Pancreas (tissue), 10 donors: Measurements from ENCODE around the gene ZCCHC14. TPM values are rescaled to one million over a fixed set of nuclear protein-coding genes. Genes with fewer than 3 reads are reported as not detected.
"Not testable (repeated sequence)": the region's sequence is repeated elsewhere in the genome, so short reads cannot be mapped to it uniquely, and the experiment has no call there.

Source experiments
- ATAC-seq, 4 donors: fragments of 200-7000 bp; cut with Tn5 transposase; one replicate each; pipeline versions ENCODE4 v1.8.0 to v1.9.1; 2020; ENCODE audit warnings: mild to moderate bottlenecking in 4 of 4, moderate library complexity in 4 of 4
- DNase-seq, 6 donors: peaks; one replicate each; pipeline ENCODE4 v3.0.0-alpha.2; 2020
- FAIRE-seq: peaks from 2 replicates; lab custom pipeline; 2012; peaks lifted over from hg19 to GRCh38; lab: Jason Lieb, UNC
- H3K27ac ChIP-seq, 4 donors: fragments of 200-600 bp; sonication (generic); 1 replicate in 3 of 4; 2 replicates in 1 of 4; pipeline versions ENCODE4 v1.5.0 to v1.8.0; 2020
- H3K27me3 ChIP-seq, 4 donors: fragments of 200-600 bp; one replicate each; pipeline ENCODE4 v1.8.0; 2021
- H3K36me3 ChIP-seq, 3 donors: fragments of 200-600 bp; sonication (generic) in 1 of 3; one replicate each; pipeline versions ENCODE4 v1.5.0 to v1.8.0; 2020 to 2021
- H3K4me1 ChIP-seq, 3 donors: fragments of 200-600 bp; one replicate each; pipeline ENCODE4 v1.8.0; 2021
- H3K4me3 ChIP-seq, 4 donors: fragments of 200-600 bp; sonication (generic) in 2 of 4; one replicate each; pipeline versions ENCODE4 v1.5.0 to v1.8.0; 2020 to 2021
- H3K9me3 ChIP-seq, 4 donors: fragments of 200-600 bp; one replicate each; pipeline ENCODE4 v1.8.0; 2021
- CTCF ChIP-seq, 4 donors: fragments of 200-600 bp; sonication (generic) in 3 of 4; IDR thresholded peaks; one replicate each; pipeline versions ENCODE4 v1.5.0 to v1.8.0; 2021; ENCODE audit warnings: antibody characterized with exemption in 4 of 4
- whole genome bisulfite sequencing, 2 donors: extraction: QIAGEN DNeasy Blood & Tissue Kit; methylation state at CpG; one replicate each; pipeline ENCODE4 v1.1.7; 2013; 5-methylcytosine and 5-hydroxymethylcytosine counted together
- intact Hi-C, 3 donors: fragments of 100-400 bp; cut with DNase I; formaldehyde crosslinking; loops; one replicate each; pipeline versions ENCODE4 v1.11.1 to v1.14.2; 2022
- polyA plus RNA-seq, 2 donors: library from polyadenylated mRNA; stranded (reverse); fragments of 200-250 nt; gene quantifications; one replicate each; pipeline ENCODE4 v1.2.3, GENCODE V29; 2013
- total RNA-seq, 6 donors: library from RNA; stranded (reverse); fragmentation: NEBNext Ultra II Directional in 4 of 6; extraction: Animal tissue kit (Norgen Biotek cat#: 25700) in 4 of 6; gene quantifications; one replicate each; pipeline versions ENCODE4 v1.2.1 to v1.2.4, GENCODE V29; 2021 to 2023
- donor health status: healthy with polysubstance abuse.
- donor health status: DM: no; HTN: no; CAD: no; lungs with moderate emphysema.
- donor health status: DM: no; HTN: no; CAD: no.
- donor health status: control.
- donor health status: control.
- donor health status: Bipolar disorder and iron deficiency.
- donor health status: DM: yes; HTN: yes; CAD: no.
- donor health status: DM: no; HTN: no; CAD: no.
- donor health status: DM: no; HTN: no; CAD: no.
- donor health status: DM: yes; HTN: yes; CAD: no.

Gene ZCCHC14
- total and polyA plus RNA-seq, 8 donors, result 10.7 to 20.0 (median 12.8) TPM

GRCh38 chr16:87505834-87506233 is 13.0 kb upstream of the ZCCHC14 start:
- Histone ChIP-seq H3K36me3 (no peaks in the 10 kb centered on the region), H3K4me1 (no peaks in the 10 kb centered on the region), H3K9me3 (no peaks in the 10 kb centered on the region), H3K27ac (no peak overlapping the region), H3K4me3 (no peak overlapping the region), H3K27me3 (no peaks in the 10 kb centered on the region)
- WGBS, 2 donors, result 95 to 99% methylated on average over 2 of the region's 2 CpGs
- TF ChIP-seq CTCF (IDR thresholded peaks at IDR 0.05), result no peak
- DNase-seq (no peak), FAIRE-seq (no peak), ATAC-seq (no peak)
- intact Hi-C loops, result no loop called here

- intact Hi-C loops, H3K27ac ChIP-seq, FAIRE-seq, H3K4me1 ChIP-seq, H3K36me3 ChIP-seq, DNase-seq, H3K4me3 ChIP-seq, ATAC-seq, H3K27me3 ChIP-seq, H3K9me3 ChIP-seq: not testable (repeated sequence)
- 74 to 82% methylated on average over 18 of the region's 18 CpGs for WGBS, 2 donors
Observed at GRCh38 chr16:87503232-87503937, 10.6 kb upstream of the ZCCHC14 start.

DNA sequence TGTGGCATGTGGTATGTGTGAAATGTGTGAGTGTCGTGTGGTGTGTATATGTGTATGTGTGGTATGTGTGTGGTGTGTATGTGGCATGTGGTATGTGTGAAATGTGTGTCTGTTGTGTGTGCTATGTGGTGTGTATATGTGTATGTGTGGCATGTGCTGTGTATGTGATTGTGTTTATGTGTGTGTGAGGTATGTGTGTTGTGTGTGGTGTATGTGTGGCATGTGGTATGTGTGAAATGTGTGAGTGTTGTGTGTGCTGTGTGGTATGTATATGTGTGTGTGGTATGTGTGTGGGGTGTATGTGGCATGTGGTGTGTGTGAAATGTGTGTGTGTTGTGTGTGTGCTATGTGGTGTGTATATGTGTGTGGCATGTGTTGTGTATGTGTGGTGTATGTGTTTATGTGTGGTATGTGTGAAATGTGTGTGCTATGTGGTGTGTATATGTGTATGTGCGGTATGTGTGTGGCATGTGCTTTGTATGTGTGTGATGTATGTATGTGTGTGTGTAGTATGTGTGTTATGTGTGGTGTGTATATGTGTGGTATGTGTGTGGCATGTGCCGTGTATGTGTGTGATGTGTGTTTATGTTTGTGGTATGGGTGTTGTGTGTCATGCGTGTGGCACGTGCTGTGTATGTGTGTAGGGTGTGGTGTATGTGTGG is 9.6 kb upstream of the ZCCHC14 start:
- no peak overlapping the region for H3K27ac ChIP-seq
- 82 to 88% methylated on average over 5 of the region's 5 CpGs for WGBS, 2 donors
- TF ChIP-seq CTCF (IDR thresholded peaks at IDR 0.05), result no peak
- no peaks in the 10 kb centered on the region for H3K36me3 ChIP-seq
- ATAC-seq (no peak), FAIRE-seq (no peak), DNase-seq (no peak)
- H3K9me3 ChIP-seq, result no peaks in the 10 kb centered on the region
- H3K27me3 ChIP-seq, result no peaks in the 10 kb centered on the region
- no peaks in the 10 kb centered on the region for H3K4me1 ChIP-seq
- intact Hi-C loops, result no loop called here
- no peak overlapping the region for H3K4me3 ChIP-seq

DNA sequence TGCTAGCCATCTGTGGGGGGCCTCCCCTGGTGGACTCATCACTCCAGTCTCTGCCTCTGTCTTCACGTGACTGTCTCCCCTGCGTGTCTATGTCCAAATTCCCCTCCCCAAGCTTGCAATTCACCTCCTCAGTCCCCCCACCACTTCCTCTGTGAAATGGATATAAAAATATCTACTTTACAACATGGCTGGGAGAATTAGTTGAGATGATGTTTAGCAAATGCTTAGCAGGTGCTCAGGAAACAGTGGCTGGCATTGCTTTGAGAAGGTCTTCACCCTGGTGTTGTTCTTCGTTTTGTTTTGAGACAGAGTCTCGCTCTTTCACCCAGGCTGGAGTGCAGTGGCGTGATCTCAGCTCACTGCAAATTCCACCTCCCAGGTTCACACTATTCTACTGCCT is 8.3 kb upstream of the ZCCHC14 start:
- H3K36me3 ChIP-seq, result no peaks in the 10 kb centered on the region
- no peak overlapping the region for H3K4me3 ChIP-seq
- no peaks in the 10 kb centered on the region for H3K9me3 ChIP-seq
- no peak for TF ChIP-seq CTCF (IDR thresholded peaks at IDR 0.05)
- no peaks in the 10 kb centered on the region for H3K4me1 ChIP-seq
- ATAC-seq (no peak), DNase-seq (no peak), FAIRE-seq (no peak)
- intact Hi-C loops, result no loop called here
- H3K27me3 ChIP-seq, result no peaks in the 10 kb centered on the region
- WGBS, 2 donors, result 81 to 85% methylated on average over 5 of the region's 5 CpGs
- H3K27ac ChIP-seq, result no peak overlapping the region

GRCh38 chr16:87499189-87499486 is 6.3 kb upstream of the ZCCHC14 start:
- no peak overlapping the region for H3K27ac ChIP-seq
- 72 to 84% methylated on average over 2 of the region's 2 CpGs for WGBS, 2 donors
- H3K36me3 ChIP-seq, result no peaks in the 10 kb centered on the region
- no peaks in the 10 kb centered on the region for H3K4me1 ChIP-seq
- ATAC-seq, result no peak
- no peaks in the 10 kb centered on the region for H3K9me3 ChIP-seq
- no peak for DNase-seq
- no peak for FAIRE-seq
- intact Hi-C loops, result no loop called here
- H3K4me3 ChIP-seq, result no peak overlapping the region
- no peak for TF ChIP-seq CTCF (IDR thresholded peaks at IDR 0.05)
- no peaks in the 10 kb centered on the region for H3K27me3 ChIP-seq
